ENCODE data around the gene KISS1R.

DNA sequence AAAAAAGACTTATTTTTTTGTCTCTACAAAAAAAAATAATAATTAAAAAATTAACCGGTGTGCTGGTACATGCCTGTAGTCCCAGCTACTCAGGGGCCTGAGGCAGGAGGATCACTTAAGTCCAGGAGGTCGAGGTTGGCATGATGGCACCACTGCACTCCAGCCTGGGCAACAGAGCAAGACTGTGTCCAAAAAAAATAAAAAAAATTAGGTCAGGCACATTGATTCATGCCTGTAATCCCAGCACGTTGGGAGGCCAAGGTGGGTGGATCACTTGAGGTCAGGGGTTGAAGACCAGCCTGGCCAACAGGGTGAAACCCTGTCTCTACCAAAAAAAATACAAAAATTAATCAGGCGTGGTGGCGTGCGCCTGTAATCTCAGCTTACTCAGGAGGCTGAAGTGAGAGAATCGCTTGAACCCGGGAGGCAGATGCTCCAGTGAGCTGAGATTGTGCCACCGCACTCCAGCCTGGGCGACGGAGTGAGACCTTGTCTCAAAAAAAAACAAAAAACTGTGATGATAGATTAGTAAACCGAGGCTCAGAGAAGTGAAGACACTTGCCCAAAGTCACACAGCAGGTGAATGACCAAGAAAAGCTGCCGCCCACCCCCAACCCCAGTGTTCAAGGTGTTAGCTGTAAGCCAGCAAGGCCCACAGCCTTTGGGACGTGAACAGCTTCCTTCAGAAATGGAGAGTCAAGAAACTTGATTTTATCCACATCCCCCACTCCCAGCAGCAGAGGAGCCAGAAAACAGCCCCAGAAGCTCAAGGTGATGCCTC lies 14.5 kb upstream of the KISS1R start:
- TF ChIP-seq, protein P1, sequence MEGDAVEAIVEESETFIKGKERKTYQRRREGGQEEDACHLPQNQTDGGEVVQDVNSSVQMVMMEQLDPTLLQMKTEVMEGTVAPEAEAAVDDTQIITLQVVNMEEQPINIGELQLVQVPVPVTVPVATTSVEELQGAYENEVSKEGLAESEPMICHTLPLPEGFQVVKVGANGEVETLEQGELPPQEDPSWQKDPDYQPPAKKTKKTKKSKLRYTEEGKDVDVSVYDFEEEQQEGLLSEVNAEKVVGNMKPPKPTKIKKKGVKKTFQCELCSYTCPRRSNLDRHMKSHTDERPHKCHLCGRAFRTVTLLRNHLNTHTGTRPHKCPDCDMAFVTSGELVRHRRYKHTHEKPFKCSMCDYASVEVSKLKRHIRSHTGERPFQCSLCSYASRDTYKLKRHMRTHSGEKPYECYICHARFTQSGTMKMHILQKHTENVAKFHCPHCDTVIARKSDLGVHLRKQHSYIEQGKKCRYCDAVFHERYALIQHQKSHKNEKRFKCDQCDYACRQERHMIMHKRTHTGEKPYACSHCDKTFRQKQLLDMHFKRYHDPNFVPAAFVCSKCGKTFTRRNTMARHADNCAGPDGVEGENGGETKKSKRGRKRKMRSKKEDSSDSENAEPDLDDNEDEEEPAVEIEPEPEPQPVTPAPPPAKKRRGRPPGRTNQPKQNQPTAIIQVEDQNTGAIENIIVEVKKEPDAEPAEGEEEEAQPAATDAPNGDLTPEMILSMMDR (IDR thresholded peaks at IDR 0.05), result no peak
- TF ChIP-seq POLR2A (IDR thresholded peaks at IDR 0.05), result no peak

Measured in adrenal gland (tissue), 5 donors.